Measurements from ENCODE around the gene HBQ1. TPM values are rescaled to one million over a fixed set of nuclear protein-coding genes. Genes with fewer than 3 reads are reported as not detected.
"Not testable (repeated sequence)": the region's sequence is repeated elsewhere in the genome, so short reads cannot be mapped to it uniquely, and the experiment has no call there.

HBQ1 gene
- total RNA-seq, 1 donor, result 0.63 TPM

DNA sequence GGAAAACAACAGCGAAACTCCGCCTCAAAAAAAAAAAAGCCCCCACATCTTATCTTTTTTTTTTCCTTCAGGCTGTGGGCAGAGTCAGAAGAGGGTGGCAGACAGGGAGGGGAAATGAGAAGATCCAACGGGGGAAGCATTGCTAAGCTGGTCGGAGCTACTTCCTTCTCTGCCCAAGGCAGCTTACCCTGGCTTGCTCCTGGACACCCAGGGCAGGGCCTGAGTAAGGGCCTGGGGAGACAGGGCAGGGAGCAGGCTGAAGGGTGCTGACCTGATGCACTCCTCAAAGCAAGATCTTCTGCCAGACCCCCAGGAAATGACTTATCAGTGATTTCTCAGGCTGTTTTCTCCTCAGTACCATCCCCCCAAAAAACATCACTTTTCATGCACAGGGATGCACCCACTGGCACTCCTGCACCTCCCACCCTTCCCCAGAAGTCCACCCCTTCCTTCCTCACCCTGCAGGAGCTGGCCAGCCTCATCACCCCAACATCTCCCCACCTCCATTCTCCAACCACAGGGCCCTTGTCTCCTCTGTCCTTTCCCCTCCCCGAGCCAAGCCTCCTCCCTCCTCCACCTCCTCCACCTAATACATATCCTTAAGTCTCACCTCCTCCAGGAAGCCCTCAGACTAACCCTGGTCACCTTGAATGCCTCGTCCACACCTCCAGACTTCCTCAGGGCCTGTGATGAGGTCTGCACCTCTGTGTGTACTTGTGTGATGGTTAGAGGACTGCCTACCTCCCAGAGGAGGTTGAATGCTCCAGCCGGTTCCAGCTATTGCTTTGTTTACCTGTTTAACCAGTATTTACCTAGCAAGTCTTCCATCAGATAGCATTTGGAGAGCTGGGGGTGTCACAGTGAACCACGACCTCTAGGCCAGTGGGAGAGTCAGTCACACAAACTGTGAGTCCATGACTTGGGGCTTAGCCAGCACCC, 5.0 kb upstream of the HBQ1 start:
- TF ChIP-seq, protein P1, sequence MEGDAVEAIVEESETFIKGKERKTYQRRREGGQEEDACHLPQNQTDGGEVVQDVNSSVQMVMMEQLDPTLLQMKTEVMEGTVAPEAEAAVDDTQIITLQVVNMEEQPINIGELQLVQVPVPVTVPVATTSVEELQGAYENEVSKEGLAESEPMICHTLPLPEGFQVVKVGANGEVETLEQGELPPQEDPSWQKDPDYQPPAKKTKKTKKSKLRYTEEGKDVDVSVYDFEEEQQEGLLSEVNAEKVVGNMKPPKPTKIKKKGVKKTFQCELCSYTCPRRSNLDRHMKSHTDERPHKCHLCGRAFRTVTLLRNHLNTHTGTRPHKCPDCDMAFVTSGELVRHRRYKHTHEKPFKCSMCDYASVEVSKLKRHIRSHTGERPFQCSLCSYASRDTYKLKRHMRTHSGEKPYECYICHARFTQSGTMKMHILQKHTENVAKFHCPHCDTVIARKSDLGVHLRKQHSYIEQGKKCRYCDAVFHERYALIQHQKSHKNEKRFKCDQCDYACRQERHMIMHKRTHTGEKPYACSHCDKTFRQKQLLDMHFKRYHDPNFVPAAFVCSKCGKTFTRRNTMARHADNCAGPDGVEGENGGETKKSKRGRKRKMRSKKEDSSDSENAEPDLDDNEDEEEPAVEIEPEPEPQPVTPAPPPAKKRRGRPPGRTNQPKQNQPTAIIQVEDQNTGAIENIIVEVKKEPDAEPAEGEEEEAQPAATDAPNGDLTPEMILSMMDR (IDR thresholded peaks at IDR 0.05; ENCODE audit: insufficient read depth, low read length), result no peak
- DNase-seq (ENCODE audit: low read depth), result no peak
- H3K4me3 ChIP-seq (ENCODE audit: low read depth, low read length), result no peak overlapping the region

DNA sequence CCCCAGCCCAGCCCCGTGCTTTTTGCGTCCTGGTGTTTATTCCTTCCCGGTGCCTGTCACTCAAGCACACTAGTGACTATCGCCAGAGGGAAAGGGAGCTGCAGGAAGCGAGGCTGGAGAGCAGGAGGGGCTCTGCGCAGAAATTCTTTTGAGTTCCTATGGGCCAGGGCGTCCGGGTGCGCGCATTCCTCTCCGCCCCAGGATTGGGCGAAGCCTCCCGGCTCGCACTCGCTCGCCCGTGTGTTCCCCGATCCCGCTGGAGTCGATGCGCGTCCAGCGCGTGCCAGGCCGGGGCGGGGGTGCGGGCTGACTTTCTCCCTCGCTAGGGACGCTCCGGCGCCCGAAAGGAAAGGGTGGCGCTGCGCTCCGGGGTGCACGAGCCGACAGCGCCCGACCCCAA, 4.3 kb upstream of the HBQ1 start:
- H3K4me3 ChIP-seq (ENCODE audit: low read depth, low read length); DNase-seq (ENCODE audit: low read depth): not testable (repeated sequence)

DNA sequence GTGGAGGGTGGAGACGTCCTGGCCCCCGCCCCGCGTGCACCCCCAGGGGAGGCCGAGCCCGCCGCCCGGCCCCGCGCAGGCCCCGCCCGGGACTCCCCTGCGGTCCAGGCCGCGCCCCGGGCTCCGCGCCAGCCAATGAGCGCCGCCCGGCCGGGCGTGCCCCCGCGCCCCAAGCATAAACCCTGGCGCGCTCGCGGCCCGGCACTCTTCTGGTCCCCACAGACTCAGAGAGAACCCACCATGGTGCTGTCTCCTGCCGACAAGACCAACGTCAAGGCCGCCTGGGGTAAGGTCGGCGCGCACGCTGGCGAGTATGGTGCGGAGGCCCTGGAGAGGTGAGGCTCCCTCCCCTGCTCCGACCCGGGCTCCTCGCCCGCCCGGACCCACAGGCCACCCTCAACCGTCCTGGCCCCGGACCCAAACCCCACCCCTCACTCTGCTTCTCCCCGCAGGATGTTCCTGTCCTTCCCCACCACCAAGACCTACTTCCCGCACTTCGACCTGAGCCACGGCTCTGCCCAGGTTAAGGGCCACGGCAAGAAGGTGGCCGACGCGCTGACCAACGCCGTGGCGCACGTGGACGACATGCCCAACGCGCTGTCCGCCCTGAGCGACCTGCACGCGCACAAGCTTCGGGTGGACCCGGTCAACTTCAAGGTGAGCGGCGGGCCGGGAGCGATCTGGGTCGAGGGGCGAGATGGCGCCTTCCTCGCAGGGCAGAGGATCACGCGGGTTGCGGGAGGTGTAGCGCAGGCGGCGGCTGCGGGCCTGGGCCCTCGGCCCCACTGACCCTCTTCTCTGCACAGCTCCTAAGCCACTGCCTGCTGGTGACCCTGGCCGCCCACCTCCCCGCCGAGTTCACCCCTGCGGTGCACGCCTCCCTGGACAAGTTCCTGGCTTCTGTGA, 3.5 kb upstream of the HBQ1 start, which contains the start of gene HBA1:
TSS of gene HBA1 (plus strand) at position 204 of the 906 bp plus-strand sequence. CDS start at position 241, 37 bp downstream.
- DNase-seq (ENCODE audit: low read depth); H3K4me3 ChIP-seq (ENCODE audit: low read depth, low read length): not testable (repeated sequence)

DNA sequence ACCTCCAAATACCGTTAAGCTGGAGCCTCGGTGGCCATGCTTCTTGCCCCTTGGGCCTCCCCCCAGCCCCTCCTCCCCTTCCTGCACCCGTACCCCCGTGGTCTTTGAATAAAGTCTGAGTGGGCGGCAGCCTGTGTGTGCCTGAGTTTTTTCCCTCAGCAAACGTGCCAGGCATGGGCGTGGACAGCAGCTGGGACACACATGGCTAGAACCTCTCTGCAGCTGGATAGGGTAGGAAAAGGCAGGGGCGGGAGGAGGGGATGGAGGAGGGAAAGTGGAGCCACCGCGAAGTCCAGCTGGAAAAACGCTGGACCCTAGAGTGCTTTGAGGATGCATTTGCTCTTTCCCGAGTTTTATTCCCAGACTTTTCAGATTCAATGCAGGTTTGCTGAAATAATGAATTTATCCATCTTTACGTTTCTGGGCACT, 2.9 kb upstream of the HBQ1 start:
- TF ChIP-seq, protein P1 (IDR thresholded peaks at IDR 0.05; ENCODE audit: insufficient read depth, low read length), result no peak
- peak; percentile 40 for DNase-seq (ENCODE audit: low read depth)
- H3K4me3 ChIP-seq (ENCODE audit: low read depth, low read length), result no peak overlapping the region

DNA sequence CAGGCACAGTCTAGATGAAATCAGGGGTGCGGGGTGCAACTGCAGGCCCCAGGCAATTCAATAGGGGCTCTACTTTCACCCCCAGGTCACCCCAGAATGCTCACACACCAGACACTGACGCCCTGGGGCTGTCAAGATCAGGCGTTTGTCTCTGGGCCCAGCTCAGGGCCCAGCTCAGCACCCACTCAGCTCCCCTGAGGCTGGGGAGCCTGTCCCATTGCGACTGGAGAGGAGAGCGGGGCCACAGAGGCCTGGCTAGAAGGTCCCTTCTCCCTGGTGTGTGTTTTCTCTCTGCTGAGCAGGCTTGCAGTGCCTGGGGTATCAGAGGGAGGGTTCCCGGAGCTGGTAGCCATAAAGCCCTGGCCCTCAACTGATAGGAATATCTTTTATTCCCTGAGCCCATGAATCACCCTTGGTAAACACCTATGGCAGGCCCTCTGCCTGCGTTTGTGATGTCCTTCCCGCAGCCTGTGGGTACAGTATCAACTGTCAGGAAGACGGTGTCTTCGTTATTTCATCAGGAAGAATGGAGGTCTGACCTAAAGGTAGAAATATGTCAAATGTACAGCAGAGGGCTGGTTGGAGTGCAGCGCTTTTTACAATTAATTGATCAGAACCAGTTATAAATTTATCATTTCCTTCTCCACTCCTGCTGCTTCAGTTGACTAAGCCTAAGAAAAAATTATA, 2.1 kb upstream of the HBQ1 start:
- TF ChIP-seq, protein P1 (IDR thresholded peaks at IDR 0.05; ENCODE audit: insufficient read depth, low read length), result no peak
- H3K4me3 ChIP-seq (ENCODE audit: low read depth, low read length), result no peak overlapping the region
- DNase-seq (ENCODE audit: low read depth), result no peak

DNA sequence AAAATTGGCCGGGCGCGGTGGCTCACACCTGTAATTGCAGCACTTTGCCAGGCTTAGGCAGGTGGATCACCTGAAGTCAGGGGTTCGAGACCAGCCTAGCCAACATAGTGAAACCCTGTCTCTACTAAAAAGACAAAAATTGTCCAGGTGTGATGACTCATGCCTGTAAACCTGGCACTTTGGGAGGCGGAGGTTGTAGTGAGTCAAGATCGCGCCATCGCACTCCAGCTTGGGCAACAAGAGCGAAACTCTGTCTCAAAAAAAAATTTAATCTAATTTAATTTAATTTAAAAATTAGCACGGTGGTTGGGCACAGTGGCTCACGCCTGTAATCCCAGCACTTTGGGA, 1.6 kb upstream of the HBQ1 start:
- TF ChIP-seq, protein P1 (IDR thresholded peaks at IDR 0.05; ENCODE audit: insufficient read depth, low read length), result no peak
- no peak for DNase-seq (ENCODE audit: low read depth)

DNA sequence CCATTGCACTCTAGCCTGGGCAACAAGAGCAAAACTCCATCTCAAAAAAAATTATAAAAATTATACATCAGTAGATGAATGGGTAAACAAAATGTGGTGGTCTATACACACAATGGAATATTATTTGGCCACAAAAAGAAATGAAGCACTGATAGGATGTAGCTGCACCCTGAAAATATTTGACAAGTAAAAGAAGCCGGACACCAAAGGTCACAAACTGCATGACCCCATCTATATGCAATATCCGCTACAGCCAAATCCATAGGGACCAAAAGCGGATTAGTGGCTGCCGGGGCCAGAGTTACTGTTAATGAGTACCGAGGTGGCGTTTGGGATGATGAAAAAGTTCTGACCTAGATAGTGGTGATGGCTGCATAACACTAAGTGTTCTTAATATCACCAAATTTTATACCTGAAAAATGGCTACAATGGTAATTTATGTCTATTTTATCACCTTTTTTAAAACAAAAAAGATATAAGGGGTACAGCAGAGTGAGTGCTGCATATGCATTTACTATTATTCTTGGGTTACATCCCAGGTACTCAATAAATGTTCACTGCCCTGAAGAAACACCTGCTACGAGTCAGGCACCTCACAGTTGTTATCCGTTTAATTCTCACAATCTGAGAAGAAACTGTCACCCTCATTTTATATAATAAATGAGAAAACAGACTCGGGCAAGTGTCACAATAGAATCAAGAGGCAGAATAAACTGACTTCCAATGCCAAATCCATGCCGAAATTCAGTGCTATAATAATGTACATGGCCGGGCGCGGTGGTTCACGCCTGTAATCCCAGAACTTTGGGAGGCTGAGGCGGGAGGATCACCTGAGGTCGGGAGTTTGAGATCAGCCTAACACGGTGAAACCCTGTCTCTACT, 807 bp upstream of the HBQ1 start:
- TF ChIP-seq, protein P1 (IDR thresholded peaks at IDR 0.05; ENCODE audit: insufficient read depth, low read length), result no peak
- no peak overlapping the region for H3K4me3 ChIP-seq (ENCODE audit: low read depth, low read length)
- DNase-seq (ENCODE audit: low read depth), result no peak

More for the DNA sequence above, 1.6 kb upstream of the HBQ1 start:
- no peak overlapping the region for H3K4me3 ChIP-seq (ENCODE audit: low read depth, low read length)
